ENCODE results near the gene STAP1. TPM values are rescaled to one million over a fixed set of nuclear protein-coding genes. Genes with fewer than 3 reads are reported as not detected.
"Not testable (repeated sequence)": the region's sequence is repeated elsewhere in the genome, so short reads cannot be mapped to it uniquely, and the experiment has no call there.

STAP1 gene
- total and polyA plus RNA-seq, 7 donors: 0.04 to 0.23 TPM; not detected in 5

DNA sequence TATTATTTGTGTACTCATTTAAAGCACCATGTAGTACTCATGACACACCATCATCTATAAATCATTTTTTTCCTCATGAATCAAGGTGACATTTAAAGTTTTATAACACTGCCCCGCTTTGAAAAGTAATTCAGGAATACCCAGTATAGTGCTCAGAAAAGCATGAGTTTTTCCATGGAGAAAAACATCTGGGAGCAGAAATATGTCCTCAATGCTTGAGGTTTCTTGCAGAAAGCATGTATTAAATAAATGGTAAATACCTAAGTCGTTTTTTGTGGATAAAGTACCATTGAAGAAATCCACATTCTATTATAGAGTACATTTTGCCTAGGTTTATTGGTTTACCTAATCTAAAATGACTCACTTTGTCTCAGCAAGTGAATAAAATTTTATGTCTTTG is 76.2 kb downstream of the STAP1 start:
- no peak for ATAC-seq
- WGBS, 3 donors: 70 to 82% (median 78%) methylated on average over 2 of the region's 2 CpGs
- H3K4me1 ChIP-seq: no peaks in the 10 kb centered on the region
- no peak for DNase-seq
- H3K36me3 ChIP-seq (ENCODE audit: insufficient read depth in 1 of 2, low read depth in 1 of 2): peaks cover 0 to 69% of the 10 kb centered on the region in 2 donors
- no peaks in the 10 kb centered on the region for H3K27me3 ChIP-seq (ENCODE audit: insufficient read depth in 3 of 3, low read length in 2 of 3)
- TF ChIP-seq, protein P1, sequence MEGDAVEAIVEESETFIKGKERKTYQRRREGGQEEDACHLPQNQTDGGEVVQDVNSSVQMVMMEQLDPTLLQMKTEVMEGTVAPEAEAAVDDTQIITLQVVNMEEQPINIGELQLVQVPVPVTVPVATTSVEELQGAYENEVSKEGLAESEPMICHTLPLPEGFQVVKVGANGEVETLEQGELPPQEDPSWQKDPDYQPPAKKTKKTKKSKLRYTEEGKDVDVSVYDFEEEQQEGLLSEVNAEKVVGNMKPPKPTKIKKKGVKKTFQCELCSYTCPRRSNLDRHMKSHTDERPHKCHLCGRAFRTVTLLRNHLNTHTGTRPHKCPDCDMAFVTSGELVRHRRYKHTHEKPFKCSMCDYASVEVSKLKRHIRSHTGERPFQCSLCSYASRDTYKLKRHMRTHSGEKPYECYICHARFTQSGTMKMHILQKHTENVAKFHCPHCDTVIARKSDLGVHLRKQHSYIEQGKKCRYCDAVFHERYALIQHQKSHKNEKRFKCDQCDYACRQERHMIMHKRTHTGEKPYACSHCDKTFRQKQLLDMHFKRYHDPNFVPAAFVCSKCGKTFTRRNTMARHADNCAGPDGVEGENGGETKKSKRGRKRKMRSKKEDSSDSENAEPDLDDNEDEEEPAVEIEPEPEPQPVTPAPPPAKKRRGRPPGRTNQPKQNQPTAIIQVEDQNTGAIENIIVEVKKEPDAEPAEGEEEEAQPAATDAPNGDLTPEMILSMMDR (IDR thresholded peaks at IDR 0.05): no peak
- no peak overlapping the region for H3K27ac ChIP-seq
- intact Hi-C loops (cut with DNase I): loop anchor here in 1 of 2 donors (5.0 kb wide), 1 partner anchor 38 kb away; no protein-coding TSS in a partner anchor
- H3K9me3 ChIP-seq: no peaks in the 10 kb centered on the region
- no peak overlapping the region for H3K4me3 ChIP-seq

DNA sequence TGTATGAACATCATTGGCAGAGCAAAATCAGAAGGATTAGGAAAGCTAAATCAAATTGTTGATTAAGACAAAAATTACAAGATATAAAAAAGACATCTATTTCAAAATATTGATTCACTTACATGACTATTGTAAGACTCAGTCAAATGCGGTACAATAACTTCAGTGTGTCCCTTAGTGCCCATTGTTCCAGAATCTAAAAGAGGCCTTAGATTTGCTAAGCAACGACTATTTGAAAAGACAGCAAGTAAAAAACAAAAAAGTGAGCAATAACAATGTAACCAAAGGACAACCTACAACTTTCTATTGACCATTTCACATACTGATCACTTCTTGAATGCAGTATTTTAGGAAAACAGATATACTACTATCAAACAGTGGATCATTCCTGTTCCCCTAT is 76.8 kb downstream of the STAP1 start:
- TF ChIP-seq, protein P1 (IDR thresholded peaks at IDR 0.05): no peak
- H3K4me3 ChIP-seq: no peak overlapping the region
- H3K36me3 ChIP-seq (ENCODE audit: insufficient read depth in 1 of 2, low read depth in 1 of 2): peaks cover 0 to 69% of the 10 kb centered on the region in 2 donors
- ATAC-seq: no peak
- DNase-seq: no peak
- 93 to 97% (median 96%) methylated on average over 2 of the region's 2 CpGs for WGBS, 3 donors
- no peaks in the 10 kb centered on the region for H3K9me3 ChIP-seq
- intact Hi-C loops (cut with DNase I): no loop called here
- no peaks in the 10 kb centered on the region for H3K27me3 ChIP-seq (ENCODE audit: insufficient read depth in 3 of 3, low read length in 2 of 3)
- H3K27ac ChIP-seq: no peak overlapping the region
- no peaks in the 10 kb centered on the region for H3K4me1 ChIP-seq

DNA sequence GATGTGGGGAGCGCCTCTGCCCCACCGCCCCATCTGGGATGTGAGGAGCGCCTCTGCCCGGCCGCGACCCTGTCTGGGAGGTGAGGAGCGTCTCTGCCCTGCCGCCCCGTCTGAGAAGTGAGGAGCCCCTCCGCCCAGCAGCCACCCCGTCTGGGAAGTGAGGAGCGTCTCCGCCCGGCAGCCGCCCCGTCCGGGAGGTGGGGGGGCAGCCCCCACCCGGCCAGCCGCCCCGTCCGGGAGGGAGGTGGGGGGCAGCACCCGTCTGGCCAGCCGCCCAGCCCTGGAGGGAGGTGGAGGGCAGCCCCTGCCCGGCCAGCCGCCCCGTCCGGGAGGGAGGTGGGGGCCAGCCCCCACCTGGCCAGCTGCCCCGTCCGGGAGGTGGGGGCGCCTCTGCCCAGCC is 78.5 kb downstream of the STAP1 start:
- ATAC-seq; intact Hi-C loops (cut with DNase I): not testable (repeated sequence)
- 95 to 97% (median 97%) methylated on average over 16 to 30 of the region's 30 CpGs for WGBS, 3 donors

DNA sequence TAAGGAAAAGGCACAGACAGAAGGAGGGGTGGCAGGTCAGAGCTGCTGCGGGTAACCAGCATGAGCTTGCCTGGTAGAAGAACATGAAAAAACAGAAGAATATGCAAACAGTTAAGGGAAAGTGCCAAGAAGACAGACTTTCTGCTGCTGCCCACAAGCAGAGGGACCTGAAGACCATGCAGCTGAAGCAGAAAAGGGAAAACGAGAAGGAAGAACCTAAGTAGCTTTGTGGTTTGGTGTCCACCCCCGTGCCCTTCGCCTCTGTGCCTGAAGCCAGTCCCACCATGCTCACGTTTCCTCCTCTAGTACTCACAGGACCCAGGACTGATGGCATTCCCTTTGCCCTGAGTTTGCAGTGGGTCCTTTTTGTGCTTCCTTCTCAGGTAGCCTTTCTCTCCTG is 79.6 kb downstream of the STAP1 start:
- WGBS, 3 donors: 92 to 96% (median 93%) methylated on average over 5 of the region's 5 CpGs
- Histone ChIP-seq H3K4me1 (no peaks in the 10 kb centered on the region), H3K4me3 (no peak overlapping the region), H3K36me3 (ENCODE audit: insufficient read depth in 1 of 2, low read depth in 1 of 2) (peaks cover 0 to 62% of the 10 kb centered on the region in 2 donors), H3K27ac (no peak overlapping the region), H3K27me3 (ENCODE audit: insufficient read depth in 3 of 3, low read length in 2 of 3) (no peaks in the 10 kb centered on the region), H3K9me3 (no peaks in the 10 kb centered on the region)
- TF ChIP-seq, protein P1 (IDR thresholded peaks at IDR 0.05): no peak
- no peak for ATAC-seq
- intact Hi-C loops (cut with DNase I): no loop called here
- DNase-seq: no peak

More for the DNA sequence above, 78.5 kb downstream of the STAP1 start:
- H3K9me3 ChIP-seq; DNase-seq; H3K27ac ChIP-seq; H3K27me3 ChIP-seq (ENCODE audit: insufficient read depth in 3 of 3, low read length in 2 of 3); H3K4me3 ChIP-seq; H3K4me1 ChIP-seq: not testable (repeated sequence)
- peaks cover 0 to 66% of the 10 kb centered on the region in 2 donors for H3K36me3 ChIP-seq (ENCODE audit: insufficient read depth in 1 of 2, low read depth in 1 of 2)

DNA sequence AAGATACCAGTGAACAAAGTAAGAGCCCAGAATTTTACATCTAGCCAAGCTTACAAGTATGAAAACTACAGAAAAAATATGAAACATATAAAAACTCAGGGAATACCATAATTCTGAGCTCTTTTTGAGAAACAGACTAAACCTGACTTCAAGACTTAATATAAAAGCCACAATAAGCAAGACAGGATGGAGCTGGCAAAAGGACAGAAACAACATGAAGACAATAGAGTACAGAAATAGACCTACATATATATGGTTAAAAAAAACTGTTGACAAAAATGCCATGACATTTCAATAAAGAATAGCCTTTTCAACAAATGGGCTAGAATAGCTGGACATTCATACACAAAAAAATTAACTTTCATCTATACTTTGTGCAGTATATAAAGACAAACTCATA is 93.0 kb downstream of the STAP1 start:
- TF ChIP-seq, protein P1 (IDR thresholded peaks at IDR 0.05): no peak
- intact Hi-C loops (cut with DNase I): no loop called here
- DNase-seq (no peak), ATAC-seq (no peak)
- Histone ChIP-seq H3K9me3 (no peaks in the 10 kb centered on the region), H3K36me3 (ENCODE audit: insufficient read depth in 1 of 2, low read depth in 1 of 2) (peaks cover 0 to 37% of the 10 kb centered on the region in 2 donors), H3K4me3 (no peak overlapping the region), H3K4me1 (no peaks in the 10 kb centered on the region), H3K27ac (no peak overlapping the region), H3K27me3 (ENCODE audit: insufficient read depth in 3 of 3, low read length in 2 of 3) (no peaks in the 10 kb centered on the region)

Other genes with a start within 250 kb of the STAP1 start
- 1 to 10 TPM; 3.5 to 5.6 (median 4.5) TPM for gene CENPC, start 13.2 kb upstream of the STAP1 start, total RNA-seq
- 1 to 10 TPM; 1.5 to 3.2 (median 2.1) TPM for gene CENPC, start 13.2 kb upstream of the STAP1 start, polyA plus RNA-seq
- 10 to 100 TPM; 12.0 to 37.9 (median 23.8) TPM for gene UBA6, start 142.4 kb downstream of the STAP1 start, total RNA-seq
- gene UBA6, start 142.4 kb downstream of the STAP1 start, polyA plus RNA-seq: 10 to 100 TPM in 1 of 3 donors, 1 to 10 TPM in 2; 3.3 to 14.3 (median 7.5) TPM
- not detected for gene GNRHR, start 195.7 kb downstream of the STAP1 start, total RNA-seq
- gene GNRHR, start 195.7 kb downstream of the STAP1 start, polyA plus RNA-seq: not detected